NCI-H2196 (cell line): Measurements from ENCODE around the gene SLC6A3.

Experiments used
- DNase-seq: peaks from one replicate; lab custom pipeline; 2025; ENCODE audit not compliant: unreplicated experiment; lab: John Stamatoyannopoulos, UW

The SLC6A3 gene

GRCh38 chr5:1390861-1391600, 54.2 kb downstream of the SLC6A3 start:
- no peak for DNase-seq

- DNase-seq = no peak
Observed at GRCh38 chr5:1390333-1390732, 54.9 kb downstream of the SLC6A3 start.

- no peak for DNase-seq
Observed at GRCh38 chr5:1388383-1388967, 56.8 kb downstream of the SLC6A3 start.

- DNase-seq = no peak
Observed at GRCh38 chr5:1387876-1388275, 57.4 kb downstream of the SLC6A3 start.

GRCh38 chr5:1387059-1387755, 58.0 kb downstream of the SLC6A3 start:
- DNase-seq = peak; percentile 40

GRCh38 chr5:1386274-1386717, 58.9 kb downstream of the SLC6A3 start:
- peak; percentile 86 for DNase-seq

GRCh38 chr5:1385395-1386273, 59.6 kb downstream of the SLC6A3 start:
- DNase-seq = peak; percentile 90

GRCh38 chr5:1384521-1384920, 60.7 kb downstream of the SLC6A3 start:
- no peak for DNase-seq

GRCh38 chr5:1383886-1384401, 61.3 kb downstream of the SLC6A3 start:
- no peak for DNase-seq

- DNase-seq = no peak
Observed at GRCh38 chr5:1383344-1383743, 61.9 kb downstream of the SLC6A3 start.

GRCh38 chr5:1382248-1382700, 63.0 kb downstream of the SLC6A3 start:
- no peak for DNase-seq

GRCh38 chr5:1381370-1382247, 63.6 kb downstream of the SLC6A3 start:
- no peak for DNase-seq

- DNase-seq = no peak
Observed at GRCh38 chr5:1380910-1381309, 64.3 kb downstream of the SLC6A3 start.

- no peak for DNase-seq
Observed at GRCh38 chr5:1380011-1380817, 65.0 kb downstream of the SLC6A3 start.

GRCh38 chr5:1378866-1379659, 66.2 kb downstream of the SLC6A3 start:
- no peak for DNase-seq

GRCh38 chr5:1378096-1378495, 67.1 kb downstream of the SLC6A3 start:
- no peak for DNase-seq

GRCh38 chr5:1376981-1377380, 68.3 kb downstream of the SLC6A3 start:
- no peak for DNase-seq
